RWPE1 (cell line): Measurements from ENCODE around the gene TRIM38.

ENCODE experiments used
- CTCF ChIA-PET: fragments of 350-600 bp; sonication (Branson Sonifier 250); formaldehyde crosslinking; extraction: SDS; loops from one replicate; lab custom pipeline; 2021; lab: Yijun Ruan, JAX
- POLR2A ChIA-PET: fragments of 400-600 bp; formaldehyde crosslinking; extraction: SDS; loops from one replicate; lab custom pipeline; 2020; ENCODE audit warnings: antibody characterized with exemption; ENCODE audit not compliant: low non-redundant PET; lab: Yijun Ruan, JAX
- DNase-seq: peaks from one replicate; pipeline ENCODE4 v3.0.0; 2012; ENCODE audit warnings: low spot score
- H3K27ac ChIP-seq: fragments of 450-650 bp; 2 replicates; pipeline ENCODE4 v1.5.1; 2017
- TF ChIP-seq, protein P1 (sequence below): fragments of 450-650 bp; conservative IDR thresholded peaks from 2 replicates; pipeline ENCODE4 v1.5.1; 2017; ENCODE audit warnings: low read depth, mild to moderate bottlenecking

TRIM38 gene, protein sequence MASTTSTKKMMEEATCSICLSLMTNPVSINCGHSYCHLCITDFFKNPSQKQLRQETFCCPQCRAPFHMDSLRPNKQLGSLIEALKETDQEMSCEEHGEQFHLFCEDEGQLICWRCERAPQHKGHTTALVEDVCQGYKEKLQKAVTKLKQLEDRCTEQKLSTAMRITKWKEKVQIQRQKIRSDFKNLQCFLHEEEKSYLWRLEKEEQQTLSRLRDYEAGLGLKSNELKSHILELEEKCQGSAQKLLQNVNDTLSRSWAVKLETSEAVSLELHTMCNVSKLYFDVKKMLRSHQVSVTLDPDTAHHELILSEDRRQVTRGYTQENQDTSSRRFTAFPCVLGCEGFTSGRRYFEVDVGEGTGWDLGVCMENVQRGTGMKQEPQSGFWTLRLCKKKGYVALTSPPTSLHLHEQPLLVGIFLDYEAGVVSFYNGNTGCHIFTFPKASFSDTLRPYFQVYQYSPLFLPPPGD

DNA sequence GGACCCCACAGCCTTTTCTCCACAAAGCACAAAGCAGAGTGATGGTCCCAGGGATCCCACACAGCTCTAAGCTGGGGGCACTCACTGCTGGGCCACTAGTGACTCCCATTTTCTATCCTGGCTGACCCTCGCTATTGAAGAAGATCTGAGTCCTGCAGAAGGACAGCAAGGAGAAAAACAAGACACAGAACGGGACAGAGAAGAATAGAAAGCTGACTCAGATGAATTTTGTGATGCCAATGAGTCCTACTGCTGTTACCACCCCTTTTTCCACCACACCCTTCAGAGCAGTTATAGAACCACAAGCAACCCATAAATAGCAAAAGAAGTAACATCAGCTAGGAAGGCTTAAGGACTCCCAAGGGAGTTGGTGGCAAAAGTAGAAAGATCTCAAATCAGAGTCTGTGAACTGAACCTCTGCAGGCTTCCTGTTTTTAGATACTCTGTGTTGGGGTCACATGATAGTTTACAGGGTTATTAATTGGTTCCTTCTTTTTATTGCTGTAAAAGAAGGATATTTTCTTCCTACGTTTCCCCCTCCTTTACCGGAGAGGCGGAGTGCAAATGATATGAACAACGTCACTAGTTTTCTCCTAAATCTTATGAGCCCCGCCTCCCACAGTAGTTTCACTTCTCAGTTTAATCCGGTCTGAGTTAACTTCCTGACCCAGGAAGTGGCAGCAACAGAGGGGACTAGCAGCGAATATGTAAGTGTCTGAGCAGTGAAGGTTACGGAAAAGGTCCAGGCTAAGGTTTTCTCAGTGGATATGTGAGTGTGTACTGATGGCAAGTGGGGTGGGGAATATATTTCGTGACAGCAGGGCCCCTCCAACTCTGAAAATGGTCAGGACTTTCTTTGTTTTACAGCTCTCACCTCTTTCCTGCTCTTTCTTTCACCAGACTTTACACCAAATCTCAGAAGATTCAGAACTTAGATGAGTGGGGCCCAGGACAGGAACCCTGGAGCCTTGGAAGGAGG is at the start of gene TRIM38:
Gene TRIM38, plus strand, starts transcription at position 654 of the 979 bp plus-strand sequence. CDS start 3,721 bp downstream, outside the sequence.
- POLR2A ChIA-PET, result no interaction called here
- peak within 1 kb of the TSS; percentile 85 for H3K27ac ChIP-seq
- CTCF ChIA-PET, result interaction anchor here (0.5 to 1.9 kb wide), 2 partner anchors 10 to 30 kb away, joined by 3 to 11 read pairs; no protein-coding TSS in a partner anchor
- TF ChIP-seq, protein P1, sequence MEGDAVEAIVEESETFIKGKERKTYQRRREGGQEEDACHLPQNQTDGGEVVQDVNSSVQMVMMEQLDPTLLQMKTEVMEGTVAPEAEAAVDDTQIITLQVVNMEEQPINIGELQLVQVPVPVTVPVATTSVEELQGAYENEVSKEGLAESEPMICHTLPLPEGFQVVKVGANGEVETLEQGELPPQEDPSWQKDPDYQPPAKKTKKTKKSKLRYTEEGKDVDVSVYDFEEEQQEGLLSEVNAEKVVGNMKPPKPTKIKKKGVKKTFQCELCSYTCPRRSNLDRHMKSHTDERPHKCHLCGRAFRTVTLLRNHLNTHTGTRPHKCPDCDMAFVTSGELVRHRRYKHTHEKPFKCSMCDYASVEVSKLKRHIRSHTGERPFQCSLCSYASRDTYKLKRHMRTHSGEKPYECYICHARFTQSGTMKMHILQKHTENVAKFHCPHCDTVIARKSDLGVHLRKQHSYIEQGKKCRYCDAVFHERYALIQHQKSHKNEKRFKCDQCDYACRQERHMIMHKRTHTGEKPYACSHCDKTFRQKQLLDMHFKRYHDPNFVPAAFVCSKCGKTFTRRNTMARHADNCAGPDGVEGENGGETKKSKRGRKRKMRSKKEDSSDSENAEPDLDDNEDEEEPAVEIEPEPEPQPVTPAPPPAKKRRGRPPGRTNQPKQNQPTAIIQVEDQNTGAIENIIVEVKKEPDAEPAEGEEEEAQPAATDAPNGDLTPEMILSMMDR, result no peak
- peak; percentile 79 for DNase-seq

DNA sequence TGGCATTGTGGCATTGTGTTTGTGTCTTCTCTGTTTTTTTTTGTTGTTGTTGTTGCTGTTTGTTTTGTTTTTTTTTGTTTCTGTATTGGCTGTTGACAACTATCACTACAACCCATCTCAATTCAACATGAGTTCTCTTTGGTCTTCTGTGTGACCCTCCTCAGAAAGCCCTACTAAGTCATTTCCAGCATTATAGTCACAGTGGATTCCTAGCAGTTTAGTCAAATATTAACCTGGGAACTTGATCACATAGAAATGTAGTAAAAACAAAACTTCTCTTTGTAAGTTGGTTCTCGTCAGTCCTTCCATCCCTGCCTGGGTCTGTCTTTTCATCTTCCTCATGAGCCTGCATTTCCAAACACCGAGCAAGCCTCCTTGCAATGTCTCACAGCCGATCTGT is 48.9 kb upstream of the TRIM38 start:
- H3K27ac ChIP-seq, result no peak overlapping the region
- ChIA-PET POLR2A (no interaction called here), CTCF (no interaction called here)
- TF ChIP-seq, protein P1, result no peak
- no peak for DNase-seq

DNA sequence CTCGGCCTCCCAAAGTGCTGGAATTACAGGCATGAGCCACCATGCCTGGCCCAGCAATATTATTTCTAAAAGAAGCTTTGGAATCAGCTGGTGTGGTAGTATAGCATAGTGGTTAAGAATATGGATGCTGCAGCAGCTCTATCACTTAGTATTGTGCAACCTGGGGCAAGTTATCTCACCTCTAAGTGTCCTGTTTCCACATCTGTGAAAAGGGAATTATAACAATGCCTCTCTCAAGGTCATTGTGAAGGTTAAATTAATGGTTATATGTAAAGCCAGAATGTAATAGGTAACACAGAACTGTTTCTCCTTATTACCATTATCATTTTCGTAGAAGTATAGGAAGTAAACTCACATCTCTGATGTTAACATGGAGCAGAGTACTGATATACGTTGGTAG is 46.3 kb upstream of the TRIM38 start:
- no peak for DNase-seq
- ChIA-PET CTCF (interaction anchor here (0.6 kb wide), 1 partner anchor 11 kb away, joined by 4 read pairs; no protein-coding TSS in a partner anchor), POLR2A (no interaction called here)
- H3K27ac ChIP-seq, result no peak overlapping the region
- TF ChIP-seq, protein P1, result no peak

DNA sequence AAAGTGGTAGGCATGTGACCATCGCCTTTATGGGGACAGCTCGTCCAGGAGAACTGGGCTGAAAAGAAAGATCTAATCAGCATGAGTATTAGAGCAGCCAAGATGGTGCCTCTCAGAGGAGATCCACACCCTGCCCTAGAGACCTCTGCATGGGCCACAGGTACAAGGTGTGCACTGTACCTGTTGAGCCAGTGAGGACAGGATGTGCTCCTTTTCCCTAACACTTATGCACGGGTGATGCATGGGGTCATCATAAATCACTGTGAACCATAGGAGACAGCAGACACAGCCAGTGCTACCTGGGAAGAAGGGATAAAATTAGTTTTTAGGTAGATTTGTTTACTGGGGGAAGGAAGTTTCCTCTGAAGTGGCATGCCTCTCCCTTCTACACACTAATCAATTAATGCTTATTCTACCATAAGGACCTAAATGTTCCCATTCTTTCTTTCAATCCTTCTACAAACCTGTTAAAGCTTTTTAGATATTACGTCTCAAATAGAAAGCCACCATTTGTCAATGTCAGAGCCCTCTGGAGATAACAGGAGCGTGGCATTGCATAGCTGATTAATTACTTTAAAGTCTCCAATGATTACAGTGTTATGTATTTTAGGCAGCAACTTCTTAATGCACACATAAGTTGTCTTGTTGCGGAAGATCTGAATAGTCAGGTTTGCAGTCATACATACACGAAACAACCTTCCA is 45.7 kb upstream of the TRIM38 start:
- TF ChIP-seq, protein P1, result no peak
- no peak for DNase-seq
- POLR2A ChIA-PET, result no interaction called here
- H3K27ac ChIP-seq, result no peak overlapping the region
- CTCF ChIA-PET, result interaction anchor here (0.6 kb wide), 1 partner anchor 12 kb away, joined by 4 read pairs; no protein-coding TSS in a partner anchor

DNA sequence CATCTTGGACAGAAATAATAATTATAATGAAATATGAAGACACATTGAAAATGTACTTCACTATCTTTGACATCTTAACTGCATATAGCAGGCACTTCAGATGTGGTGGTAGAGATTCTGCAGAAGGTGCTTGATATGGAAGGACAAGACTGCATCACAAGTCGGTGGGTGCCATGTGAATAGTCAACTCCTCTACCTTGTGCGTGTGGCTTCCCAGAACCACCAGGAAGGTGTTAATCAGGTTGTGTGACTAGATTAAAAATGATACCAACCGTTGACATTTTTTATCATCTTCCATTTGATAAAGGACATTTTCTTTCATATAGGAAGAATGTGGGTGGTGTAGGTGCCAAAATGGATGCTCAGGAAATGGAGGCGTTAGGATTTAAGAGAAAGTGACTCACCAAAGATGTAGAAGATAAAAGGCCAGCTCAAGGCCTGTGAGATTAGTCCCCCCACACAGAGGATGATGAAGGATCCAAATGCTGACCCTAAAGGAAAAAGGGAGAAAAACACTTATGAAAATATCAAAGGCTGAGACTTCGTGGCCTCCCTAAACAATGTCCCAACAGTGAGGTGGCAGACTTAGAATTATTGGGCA is 44.4 kb upstream of the TRIM38 start:
- ChIA-PET CTCF (no interaction called here), POLR2A (no interaction called here)
- no peak for DNase-seq
- no peak overlapping the region for H3K27ac ChIP-seq
- TF ChIP-seq, protein P1, result no peak
